Glomerular endothelial cell (primary cell): ENCODE results near the gene WT1. TPM values are rescaled to one million over a fixed set of nuclear protein-coding genes. Genes with fewer than 3 reads are reported as not detected.

Experiments
- DNase-seq: peaks from one replicate; pipeline ENCODE4 v3.0.0-alpha.2; 2011; ENCODE audit warnings: low read depth, low spot score; ENCODE audit errors: extremely low read depth
- total RNA-seq: library from RNA; depleted of rRNA; stranded (reverse); fragments of >200 nt; gene quantifications from 2 replicates; pipeline ENCODE4 v1.2.3, GENCODE V29; 2015

The WT1 gene
- total RNA-seq, 1 donor from 2014 or later: 1.4 TPM

DNA sequence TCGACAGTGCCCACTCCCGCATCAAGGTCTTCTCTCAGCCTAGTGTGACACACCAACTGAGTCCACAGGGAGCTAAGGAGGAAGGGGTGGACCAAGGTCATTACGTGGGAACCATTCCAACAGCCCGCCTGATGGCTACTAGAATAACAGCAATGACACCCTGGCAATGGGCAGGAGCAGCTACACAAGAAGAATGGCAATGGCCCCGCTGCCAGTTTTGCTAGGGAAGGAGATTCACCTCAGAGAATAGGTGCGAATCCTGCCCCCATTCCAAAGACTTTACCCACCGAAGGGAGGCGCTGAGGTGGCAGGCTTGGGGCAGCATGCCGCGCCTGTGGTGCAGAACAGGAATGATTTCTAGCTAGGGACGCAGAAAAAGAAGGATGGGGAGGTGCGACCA lies 9.1 kb downstream of the WT1 start:
- DNase-seq: no peak

GRCh38 chr11:32425761-32426160 lies 9.6 kb downstream of the WT1 start:
- no peak for DNase-seq

DNA sequence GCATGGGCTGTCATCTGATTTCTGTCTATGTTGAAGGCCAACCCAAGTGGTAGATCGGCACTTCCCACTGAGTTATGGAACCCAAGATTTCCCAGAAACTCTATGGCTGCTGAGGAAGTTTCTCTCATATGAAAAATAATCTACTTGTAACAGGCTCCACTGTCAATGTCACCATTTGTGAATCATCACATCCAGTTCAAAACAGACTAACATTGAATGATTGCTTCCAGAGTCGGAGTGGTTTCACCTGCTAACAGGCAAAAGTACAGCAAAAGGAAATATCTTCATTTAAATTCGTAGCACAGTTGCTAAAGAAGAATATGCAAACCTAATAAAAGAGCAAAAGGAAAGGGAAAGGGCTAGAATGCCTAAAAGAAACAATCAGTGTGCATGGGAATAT lies 12.8 kb downstream of the WT1 start:
- DNase-seq: no peak

GRCh38 chr11:32421992-32422391 lies 13.3 kb downstream of the WT1 start:
- DNase-seq: no peak

GRCh38 chr11:32420937-32421901 lies 14.1 kb downstream of the WT1 start:
- DNase-seq: no peak

DNA sequence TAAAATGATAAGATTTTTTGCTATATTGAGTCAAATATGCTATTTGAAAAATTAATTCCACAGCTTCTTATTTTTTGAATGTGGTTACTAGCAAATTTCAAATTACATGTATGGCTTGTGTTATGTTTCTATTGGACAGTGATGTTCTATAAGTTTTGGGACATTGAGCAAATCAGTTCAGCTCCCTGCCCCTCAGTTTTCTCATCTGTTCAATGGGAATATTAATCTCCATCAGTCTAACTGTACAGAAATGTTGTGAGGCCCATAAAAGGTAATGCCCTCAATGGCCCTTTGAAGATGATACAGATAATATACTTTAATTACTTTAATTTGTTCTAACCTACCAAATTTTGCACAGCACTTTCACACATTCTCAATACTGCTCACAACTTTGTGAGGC lies 15.2 kb downstream of the WT1 start:
- DNase-seq: no peak

- no peak for DNase-seq
Measured at GRCh38 chr11:32418836-32419235, 16.5 kb downstream of the WT1 start.

- DNase-seq: no peak
Measured at GRCh38 chr11:32417806-32418205, 17.5 kb downstream of the WT1 start.

- no peak for DNase-seq
Measured at GRCh38 chr11:32416301-32416700, 19.0 kb downstream of the WT1 start.

- DNase-seq: no peak
Measured at GRCh38 chr11:32414925-32415324, 20.4 kb downstream of the WT1 start.

- DNase-seq: no peak
Measured at GRCh38 chr11:32411942-32412615, 23.3 kb downstream of the WT1 start.

GRCh38 chr11:32405592-32405991 lies 29.7 kb downstream of the WT1 start:
- no peak for DNase-seq

DNA sequence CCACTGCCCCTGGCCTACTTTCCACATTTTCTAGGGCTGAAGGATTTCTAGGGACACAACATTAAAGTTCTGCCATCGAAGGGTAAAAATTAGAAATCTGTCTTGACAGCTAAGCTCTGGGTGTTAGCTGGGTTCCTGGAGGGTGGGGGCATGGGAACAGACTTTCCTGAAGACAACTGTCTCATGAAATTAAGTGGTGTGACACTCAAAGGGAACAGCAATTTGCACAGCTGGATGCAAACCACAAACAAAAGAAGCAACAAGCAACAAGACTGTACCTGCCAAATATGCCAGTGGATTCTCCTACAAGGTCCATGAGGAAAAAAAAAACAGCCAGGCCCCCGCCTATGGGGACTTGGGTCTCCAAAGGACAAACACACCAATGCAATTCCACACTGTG lies 32.5 kb downstream of the WT1 start:
- DNase-seq: no peak

DNA sequence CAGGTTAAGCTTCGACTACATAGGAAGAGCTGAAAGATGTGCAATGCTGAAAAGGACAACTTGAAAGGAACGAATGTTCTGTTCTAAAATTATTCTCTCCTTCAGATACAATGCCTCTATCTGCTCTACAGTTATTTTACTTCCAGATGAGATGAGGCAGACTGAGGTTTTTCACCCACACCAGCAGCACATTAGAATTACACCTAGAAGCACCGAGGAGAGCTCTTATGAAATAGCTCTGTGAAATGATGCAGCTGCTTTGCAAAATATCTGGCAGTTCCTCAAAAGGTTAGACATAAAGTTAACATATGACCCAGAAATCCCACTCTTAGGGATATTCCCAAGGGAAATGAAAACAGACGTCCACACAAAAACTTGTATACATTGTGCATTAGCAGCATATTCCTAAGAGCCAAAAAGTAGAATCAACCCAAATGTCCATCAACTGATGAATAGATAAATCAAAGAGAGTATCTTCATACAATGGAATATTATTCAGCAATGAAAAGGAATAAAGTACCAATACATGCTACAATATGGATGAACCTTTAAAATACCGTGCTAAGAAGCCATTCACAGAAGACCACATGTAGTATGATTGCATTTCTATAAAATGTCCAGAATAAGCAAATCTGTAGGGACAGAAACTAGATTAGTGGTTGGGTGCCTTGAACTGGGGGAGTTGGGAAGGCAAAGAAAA lies 34.5 kb downstream of the WT1 start:
- DNase-seq: no peak

DNA sequence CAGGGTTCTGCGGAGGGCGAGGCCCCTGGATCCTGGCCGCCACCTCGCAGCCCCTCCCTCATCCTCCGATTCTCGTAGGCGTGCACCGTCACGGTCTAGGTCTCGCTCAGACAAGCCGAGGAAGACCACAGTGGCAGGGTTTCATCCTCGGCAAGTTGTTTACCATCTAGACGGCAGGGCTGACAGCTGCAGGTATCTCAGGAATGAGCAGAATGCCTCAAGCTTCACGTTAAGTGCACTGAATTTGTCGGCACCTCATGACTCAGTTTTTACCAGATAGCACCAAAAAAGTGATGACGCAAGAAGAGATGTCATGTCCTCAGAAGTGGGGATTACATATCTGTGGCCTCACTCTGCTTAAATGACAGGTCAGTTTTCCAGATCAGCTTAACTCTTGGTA lies 35.1 kb downstream of the WT1 start:
- no peak for DNase-seq

DNA sequence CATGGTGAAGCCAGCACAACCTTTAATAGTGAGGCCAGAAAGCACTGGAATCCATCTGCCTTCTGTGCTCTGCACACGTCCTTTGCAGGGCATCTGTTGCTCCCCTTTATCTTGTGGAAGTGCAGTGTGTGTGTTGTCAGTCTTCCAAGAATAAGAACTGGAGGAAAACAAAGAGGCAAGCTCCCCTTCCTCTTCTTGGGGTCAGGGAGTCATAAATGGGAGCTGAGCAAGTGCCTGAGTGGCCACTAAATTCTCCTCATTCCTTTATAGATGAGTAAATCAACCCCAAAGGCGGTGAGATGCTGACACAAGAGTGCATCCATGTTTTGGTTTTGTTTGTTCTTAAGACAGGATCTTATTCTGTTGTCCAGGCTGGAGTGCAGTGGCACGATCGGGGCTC lies 38.3 kb downstream of the WT1 start:
- no peak for DNase-seq

- DNase-seq: no peak
Measured at GRCh38 chr11:32396331-32396730, 39.0 kb downstream of the WT1 start.

DNA sequence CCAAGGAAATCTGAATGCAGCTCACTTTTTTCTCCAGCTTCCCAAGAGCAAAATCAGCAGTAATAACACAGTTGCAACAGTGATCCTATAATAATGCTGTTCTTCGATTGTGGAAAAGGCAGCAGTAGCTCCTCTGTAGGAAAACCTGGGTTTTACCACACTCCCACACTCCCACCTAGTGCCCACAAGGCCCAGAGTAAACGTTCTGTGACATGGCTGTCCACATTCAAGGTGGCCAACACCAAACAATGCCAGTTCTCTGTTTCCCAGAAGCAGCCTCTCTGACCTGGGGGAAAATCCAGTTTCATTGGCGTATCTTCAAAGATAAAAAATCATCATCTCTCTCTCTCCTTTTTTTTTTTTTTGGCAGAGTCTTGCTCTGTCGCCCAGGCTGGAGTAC lies 40.2 kb downstream of the WT1 start:
- DNase-seq: no peak

DNA sequence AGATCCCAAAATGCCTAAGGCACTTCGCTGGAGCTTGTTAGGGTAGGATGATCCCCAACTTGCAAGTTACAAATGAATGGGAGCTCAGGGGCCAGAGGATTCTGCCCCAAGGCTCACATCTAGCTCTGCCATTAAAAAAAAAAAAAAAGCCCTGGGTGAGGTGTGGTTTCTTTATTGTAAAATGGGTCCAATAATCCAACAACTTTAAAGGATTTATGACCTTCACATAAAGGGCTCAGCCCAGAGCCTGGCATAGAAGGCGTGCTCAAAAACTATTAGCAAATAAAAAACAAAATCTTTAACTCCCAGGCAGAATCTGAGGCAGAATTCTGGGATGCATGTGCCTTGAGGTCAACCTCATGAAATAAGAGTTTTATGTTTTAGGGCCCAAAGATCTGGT lies 42.5 kb downstream of the WT1 start:
- DNase-seq: no peak

- no peak for DNase-seq
Measured at GRCh38 chr11:32391956-32392553, 43.3 kb downstream of the WT1 start.

GRCh38 chr11:32391479-32391878 lies 43.9 kb downstream of the WT1 start:
- no peak for DNase-seq
